H1 (cell line): ENCODE data around the gene TOMM22. TPM values are rescaled to one million over a fixed set of nuclear protein-coding genes. Genes with fewer than 3 reads are reported as not detected.
A peak's percentile ranks its signal among the peaks of the same experiment; 100 is the strongest.

Experiments
- ASH2L ChIP-seq: fragments of 200-600, 300-600 bp; sonication (generic); IDR thresholded peaks from one replicate; pipeline ENCODE4 v1.7.1; 2017; ENCODE audit warnings: low read length
- BCL11A ChIP-seq, 2 experiments: IDR thresholded peaks; one replicate each; pipeline ENCODE4 v1.6.1; 2011; ENCODE audit warnings: low read depth in 2 of 2, low read length in 2 of 2, mild to moderate bottlenecking in 2 of 2
- CBX8 ChIP-seq: fragments of 300-800, 300-1000 bp; sonication (generic); IDR thresholded peaks from 2 replicates; pipeline ENCODE4 v1.7.1; 2016; ENCODE audit warnings: low read depth, low read length, borderline replicate concordance
- CTBP2 ChIP-seq: IDR thresholded peaks from 2 replicates; pipeline ENCODE4 v1.7.0; 2011; ENCODE audit warnings: borderline replicate concordance, mild to moderate bottlenecking, moderate library complexity, mixed read lengths, low read length; ENCODE audit not compliant: insufficient read depth, insufficient read length
- CTCF ChIP-seq, 3 experiments: IDR thresholded peaks; 1 replicate in 2 of 3; 2 replicates in 1 of 3; pipeline versions ENCODE4 v1.5.1 to v1.6.1; 2011; ENCODE audit warnings: low read length in 3 of 3, mild to moderate bottlenecking in 3 of 3, inconsistent platforms in 2 of 3, low read depth in 1 of 3, moderate library complexity in 1 of 3; ENCODE audit not compliant: insufficient read depth in 1 of 3; ENCODE audit errors: control extremely low read depth in 1 of 3
- EP300 ChIP-seq, 2 experiments: IDR thresholded peaks; 1 replicate in 1 of 2; 2 replicates in 1 of 2; pipeline ENCODE4 v1.6.1; 2011 to 2012; ENCODE audit warnings: low read depth in 2 of 2, low read length in 2 of 2, mild to moderate bottlenecking in 2 of 2, borderline replicate concordance in 1 of 2, inconsistent platforms in 1 of 2, moderate library complexity in 1 of 2
- FOSL1 ChIP-seq: IDR thresholded peaks from 2 replicates; pipeline ENCODE4 v1.6.1; 2011; ENCODE audit warnings: mild to moderate bottlenecking, low read depth, low read length, moderate library complexity; ENCODE audit not compliant: insufficient read depth
- GABPA ChIP-seq: IDR thresholded peaks from 2 replicates; pipeline ENCODE4 v1.6.1; 2011; ENCODE audit warnings: mild to moderate bottlenecking, low read length, moderate library complexity, borderline replicate concordance; ENCODE audit not compliant: insufficient read depth
- KDM5A ChIP-seq: fragments of 200-600 bp; IDR thresholded peaks from 2 replicates; pipeline ENCODE4 v1.7.1; 2012; ENCODE audit warnings: mild to moderate bottlenecking, low read length, inconsistent platforms, mixed read lengths
- NRF1 ChIP-seq: IDR thresholded peaks from 2 replicates; pipeline ENCODE4 v1.6.1; 2011; ENCODE audit warnings: mild to moderate bottlenecking, low read depth, low read length, improper control_type of control experiment
- POLR2A ChIP-seq, 2 experiments: IDR thresholded peaks; 1 replicate in 1 of 2; 2 replicates in 1 of 2; pipeline ENCODE4 v1.6.1; 2011; ENCODE audit warnings: low read depth in 2 of 2, low read length in 2 of 2, mild to moderate bottlenecking in 2 of 2; ENCODE audit errors: control extremely low read depth in 1 of 2
- POLR2AphosphoS5 ChIP-seq: IDR thresholded peaks from 2 replicates; pipeline ENCODE4 v1.6.1; 2011; ENCODE audit warnings: low read depth, low read length
- RBBP5 ChIP-seq: IDR thresholded peaks from 2 replicates; pipeline ENCODE4 v1.7.1; 2012; ENCODE audit warnings: low read depth, mild to moderate bottlenecking, inconsistent platforms, low read length, moderate library complexity, borderline replicate concordance
- RFX5 ChIP-seq: IDR thresholded peaks from 2 replicates; pipeline ENCODE4 v1.6.1; 2011; ENCODE audit warnings: low read depth, low read length, improper control_type of control experiment, borderline replicate concordance
- RNF2 ChIP-seq: fragments of 200-900, 300-1000 bp; sonication (generic); IDR thresholded peaks from 2 replicates; pipeline ENCODE4 v1.7.1; 2016; ENCODE audit warnings: borderline replicate concordance, low read depth, mild to moderate bottlenecking, antibody characterized with exemption, low read length; ENCODE audit not compliant: poor library complexity, severe bottlenecking; ENCODE audit errors: missing control alignments
- SIRT6 ChIP-seq: IDR thresholded peaks from one replicate; pipeline ENCODE4 v1.7.1; 2012; ENCODE audit warnings: low read length, inconsistent platforms
- SRF ChIP-seq: IDR thresholded peaks from 2 replicates; pipeline ENCODE4 v1.6.1; 2011; ENCODE audit warnings: mild to moderate bottlenecking, low read depth, low read length, moderate library complexity
- TBP ChIP-seq: IDR thresholded peaks from 2 replicates; pipeline ENCODE4 v1.6.1; 2011; ENCODE audit warnings: low read depth, low read length, improper control_type of control experiment
- TCF12 ChIP-seq: IDR thresholded peaks from 2 replicates; pipeline ENCODE4 v1.6.1; 2011; ENCODE audit warnings: low read depth, mild to moderate bottlenecking, low read length
- TEAD4 ChIP-seq: IDR thresholded peaks from 2 replicates; pipeline ENCODE4 v1.6.1; 2012; ENCODE audit warnings: low read depth, low read length, inconsistent platforms, mixed read lengths
- polyA plus RNA-seq, 7 experiments: library from polyadenylated mRNA; depleted of rRNA in 3 of 7; stranded (reverse) in 5 of 7; unstranded in 2 of 7; fragments of >200 nt in 5 of 7; fragments of 200-250 nt in 2 of 7; gene quantifications; 1 replicate in 5 of 7; 2 replicates in 1 of 7; 4 replicates in 1 of 7; pipeline versions ENCODE4 v1.2.1 to v1.2.3, GENCODE V29; 2011 to 2013; ENCODE audit warnings: missing spikeins in 2 of 7, mixed read lengths in 2 of 7
- total RNA-seq: library from RNA; stranded (reverse); fragmentation: NEBNext Ultra II Directional; extraction: Animal tissue kit (Norgen Biotek cat#: 25700); gene quantifications from 2 replicates; pipeline ENCODE4 v1.2.1, GENCODE V29; 2021

The TOMM22 gene
- total and polyA plus RNA-seq, 2 of the 8 experiments (the other 6 are each of a cell fraction or from before 2014, with no cell fraction given), result 84.0 to 125 TPM

DNA sequence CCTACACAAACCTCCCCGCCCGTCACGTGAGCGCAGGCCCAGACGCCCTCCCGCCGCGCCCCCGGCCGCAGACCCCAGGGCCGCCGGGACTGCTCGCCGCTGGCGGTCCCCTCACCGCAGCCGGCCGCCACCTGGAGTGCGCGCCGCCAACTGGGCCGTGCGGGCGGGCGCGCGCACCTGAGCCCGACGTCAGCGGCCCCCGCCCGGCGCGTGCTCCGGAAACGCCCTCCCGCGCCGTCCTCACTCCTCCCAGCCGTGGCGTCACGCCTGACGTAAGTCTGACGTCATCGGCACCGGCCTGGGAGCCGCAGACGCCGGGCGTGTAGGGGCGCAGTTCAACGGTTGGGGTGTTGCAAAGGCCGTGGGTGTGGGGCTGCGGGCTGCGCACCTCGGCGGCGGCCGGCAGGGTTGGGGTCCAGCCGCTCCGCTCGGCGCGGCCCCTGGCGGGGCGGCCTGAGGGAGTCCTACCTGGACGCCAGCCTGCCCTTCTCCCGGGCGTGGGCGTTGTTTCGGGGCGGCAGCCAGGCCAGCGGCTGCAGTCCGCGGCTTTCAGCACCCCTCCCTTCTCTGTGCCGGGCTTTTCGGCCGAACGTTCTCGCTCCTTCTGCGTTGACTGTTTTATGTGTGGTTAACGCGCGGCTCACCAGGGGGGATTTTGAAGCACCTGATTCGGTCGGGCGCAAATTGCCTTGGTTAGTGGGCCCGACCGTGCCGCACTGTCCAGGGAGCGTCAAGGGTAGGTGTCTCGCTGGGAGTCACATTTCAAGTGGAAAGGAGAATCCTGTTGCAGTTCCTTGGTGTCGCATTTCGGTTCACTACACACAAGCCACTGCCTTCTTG is 19.3 kb downstream of the TOMM22 start, which contains the start of gene JOSD1 (continued):
- no peak for TF ChIP-seq KDM5A
- no peak for TF ChIP-seq TEAD4
- TF ChIP-seq TBP, result peak; percentile 45
- TF ChIP-seq CBX8, result no peak
- no peak for TF ChIP-seq SIRT6
- TF ChIP-seq GABPA, result no peak
- peak; percentile 45 to 94 for TF ChIP-seq POLR2A (IDR thresholded peaks at IDR 0.05; ENCODE audit: control extremely low read depth in 1 of 2, low read depth in 2 of 2, low read length in 2 of 2)
- TF ChIP-seq RBBP5, result peak; percentile 95; the same call in 1 of the 2 replicates
- TF ChIP-seq RNF2, result no peak
- peak; percentile 80 for TF ChIP-seq ASH2L
- no peak for TF ChIP-seq RFX5
- TF ChIP-seq CTBP2, result peak; percentile 54
- TF ChIP-seq TCF12, result no peak
- TF ChIP-seq EP300 (IDR thresholded peaks at IDR 0.05; ENCODE audit: borderline replicate concordance in 1 of 2, low read depth in 2 of 2, low read length in 2 of 2), result peak in 1 of 2 experiments; percentile 82; a peak in 1 of 3 replicates
- TF ChIP-seq POLR2AphosphoS5, result peak; percentile 87
- TF ChIP-seq BCL11A (IDR thresholded peaks at IDR 0.05; ENCODE audit: low read depth in 2 of 2, low read length in 2 of 2), result no peak
- TF ChIP-seq CTCF (IDR thresholded peaks at IDR 0.05; ENCODE audit: control extremely low read depth in 1 of 3, insufficient read depth in 1 of 3, low read depth in 1 of 3, low read length in 3 of 3), result peak in 1 of 3 experiments; percentile 2; a peak in 1 of 4 replicates
- no peak for TF ChIP-seq NRF1
- TF ChIP-seq FOSL1, result no peak
- TF ChIP-seq SRF, result 0 out of 2 replicates have a peak, but pooled peaks have one; percentile 1
